ENCODE measurements around the gene UXS1. TPM values are rescaled to one million over a fixed set of nuclear protein-coding genes. Genes with fewer than 3 reads are reported as not detected.
"Not testable (repeated sequence)": the region's sequence is repeated elsewhere in the genome, so short reads cannot be mapped to it uniquely, and the experiment has no call there.

The UXS1 gene
- total RNA-seq = 67.7 and 69.8 TPM in 2 replicates

- intact Hi-C loops (cut with micrococcal nuclease) = loop anchor here (1.0 to 5.0 kb wide), 9 partner anchors 34 to 1157 kb away; partner anchors contain the start of genes C2orf49 and MRPS9
Measured at GRCh38 chr2:106193977-106194778, at the start of gene UXS1. Gene UXS1, minus strand, starts transcription at chr2:106194301. Its CDS starts 60 bp downstream, at chr2:106194241.

DNA sequence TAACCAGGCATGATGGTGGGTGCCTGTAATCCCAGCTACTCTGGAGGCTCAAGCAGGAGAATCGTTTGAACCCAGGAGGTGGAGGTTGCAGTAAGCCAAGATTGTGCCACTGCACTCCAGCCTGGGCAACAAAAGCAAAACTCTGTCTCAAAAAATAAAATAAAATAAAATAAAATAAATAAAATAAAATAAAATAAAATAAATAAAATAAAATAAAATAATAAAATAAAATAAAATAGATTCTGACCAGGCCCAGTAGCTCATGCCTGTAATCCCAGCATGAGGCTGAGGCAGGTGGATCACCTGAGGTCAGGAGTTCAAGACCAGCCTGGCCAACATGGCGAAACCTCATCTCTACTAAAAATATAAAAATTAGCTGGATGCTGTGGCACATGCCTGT is 45.4 kb upstream of the UXS1 start:
- intact Hi-C loops (cut with micrococcal nuclease) = not testable (repeated sequence)

DNA sequence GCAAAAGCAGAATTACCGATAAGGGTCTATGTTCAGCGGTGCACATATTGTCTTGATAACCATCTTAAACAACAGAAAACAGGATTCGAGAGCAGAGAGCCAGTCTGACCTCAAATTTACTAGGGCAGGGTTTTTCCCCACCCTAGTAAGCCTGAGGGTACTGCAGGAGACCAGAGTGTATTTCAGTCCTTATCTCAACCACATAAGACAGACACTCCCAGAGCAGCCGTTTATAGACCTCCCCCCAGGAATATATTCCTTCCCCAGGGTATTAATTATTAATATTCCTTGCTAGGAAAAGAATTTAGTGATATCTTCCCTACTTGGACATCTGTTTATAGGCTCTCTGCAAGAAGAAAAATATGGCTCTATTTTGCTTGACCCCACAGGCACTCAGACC is 41.3 kb upstream of the UXS1 start:
- intact Hi-C loops (cut with micrococcal nuclease) = not testable (repeated sequence)

GRCh38 chr2:106233350-106233706 is 39.2 kb upstream of the UXS1 start:
- intact Hi-C loops (cut with micrococcal nuclease) = no loop called here

DNA sequence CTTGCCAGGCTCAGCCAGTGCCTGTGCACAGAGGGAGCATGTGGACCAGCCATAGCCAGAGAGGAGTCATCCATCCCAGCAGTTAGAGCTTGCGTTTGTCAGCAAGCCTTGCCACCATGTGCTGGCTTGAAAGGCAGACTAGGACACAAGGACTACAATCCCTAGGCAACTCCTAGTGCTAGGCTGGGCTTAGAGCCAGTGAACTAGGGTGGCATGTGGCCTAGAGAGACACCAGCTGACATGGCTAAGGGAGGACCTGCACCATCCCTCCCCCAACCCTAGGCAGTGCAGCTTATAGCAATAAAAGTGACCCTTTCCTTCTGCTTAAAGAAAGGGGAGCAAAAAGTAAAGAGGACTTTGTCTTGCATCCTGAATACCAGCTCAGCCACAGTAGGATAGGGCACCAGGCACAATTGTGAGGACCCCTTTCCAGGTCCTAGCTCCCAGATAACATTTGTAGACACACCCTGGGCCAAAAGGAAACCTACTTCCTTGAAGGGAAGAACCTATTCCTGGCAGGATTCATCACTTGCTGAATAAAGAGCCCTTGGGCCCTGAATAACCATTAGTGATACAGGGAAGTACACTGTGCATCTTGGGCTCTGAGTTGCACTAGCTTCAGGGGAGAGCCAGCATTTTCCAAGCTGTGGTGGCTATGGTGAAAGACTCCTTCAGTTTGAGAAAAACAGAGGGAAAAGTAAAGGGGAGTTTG is 38.7 kb upstream of the UXS1 start:
- intact Hi-C loops (cut with micrococcal nuclease) = no loop called here

- intact Hi-C loops (cut with micrococcal nuclease) = no loop called here
Measured at GRCh38 chr2:106223347-106223746, 29.2 kb upstream of the UXS1 start.

GRCh38 chr2:106222057-106222456 is 28.0 kb upstream of the UXS1 start:
- intact Hi-C loops (cut with micrococcal nuclease) = not testable (repeated sequence)

DNA sequence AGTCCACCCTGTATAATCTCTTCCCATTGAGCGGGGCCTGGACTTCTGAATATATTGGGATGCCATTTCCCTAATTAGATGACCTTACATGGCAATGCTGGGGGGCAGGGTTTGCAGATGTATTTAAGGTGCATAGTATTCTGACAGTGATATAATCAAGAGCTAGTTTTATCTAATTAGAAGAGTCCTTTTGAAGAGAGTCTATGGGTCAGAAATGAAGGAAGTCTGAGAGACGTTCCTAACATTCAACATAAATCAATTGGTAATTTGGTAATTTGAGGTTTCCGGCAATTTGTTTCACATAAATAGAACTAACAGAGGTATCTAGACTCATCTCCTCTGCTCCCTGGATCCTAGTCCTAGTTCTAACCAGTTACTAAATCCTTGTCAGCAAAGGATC is 25.7 kb upstream of the UXS1 start:
- intact Hi-C loops (cut with micrococcal nuclease) = no loop called here

GRCh38 chr2:106219157-106219556 is 25.1 kb upstream of the UXS1 start:
- intact Hi-C loops (cut with micrococcal nuclease) = not testable (repeated sequence)

GRCh38 chr2:106208874-106209273 is 14.8 kb upstream of the UXS1 start:
- intact Hi-C loops (cut with micrococcal nuclease) = no loop called here

GRCh38 chr2:106208399-106208798 is 14.3 kb upstream of the UXS1 start:
- intact Hi-C loops (cut with micrococcal nuclease) = no loop called here

DNA sequence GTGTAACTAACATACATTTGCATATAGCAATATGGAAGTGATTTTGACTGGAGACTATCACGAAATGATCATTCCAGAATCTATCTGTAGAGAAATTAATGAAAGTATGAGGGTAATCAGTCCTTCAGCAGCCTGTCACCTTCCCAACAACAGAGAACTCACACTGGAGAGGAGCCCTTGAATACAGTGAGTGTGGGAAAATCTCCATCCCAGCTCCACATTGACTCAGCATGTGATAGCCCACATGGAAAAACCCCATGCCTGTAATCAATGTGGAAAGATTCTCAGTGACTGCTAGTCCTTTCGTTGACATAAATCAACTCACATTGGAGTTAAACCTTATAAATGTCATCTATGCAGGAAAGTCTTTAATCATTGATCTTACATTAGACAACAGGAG is 13.1 kb upstream of the UXS1 start:
- intact Hi-C loops (cut with micrococcal nuclease) = no loop called here

- intact Hi-C loops (cut with micrococcal nuclease) = no loop called here
Measured at GRCh38 chr2:106205488-106205887, 11.4 kb upstream of the UXS1 start.

- intact Hi-C loops (cut with micrococcal nuclease) = not testable (repeated sequence)
Measured at GRCh38 chr2:106204551-106204950, 10.4 kb upstream of the UXS1 start.

GRCh38 chr2:106201661-106202060 is 7.6 kb upstream of the UXS1 start:
- intact Hi-C loops (cut with micrococcal nuclease) = no loop called here

DNA sequence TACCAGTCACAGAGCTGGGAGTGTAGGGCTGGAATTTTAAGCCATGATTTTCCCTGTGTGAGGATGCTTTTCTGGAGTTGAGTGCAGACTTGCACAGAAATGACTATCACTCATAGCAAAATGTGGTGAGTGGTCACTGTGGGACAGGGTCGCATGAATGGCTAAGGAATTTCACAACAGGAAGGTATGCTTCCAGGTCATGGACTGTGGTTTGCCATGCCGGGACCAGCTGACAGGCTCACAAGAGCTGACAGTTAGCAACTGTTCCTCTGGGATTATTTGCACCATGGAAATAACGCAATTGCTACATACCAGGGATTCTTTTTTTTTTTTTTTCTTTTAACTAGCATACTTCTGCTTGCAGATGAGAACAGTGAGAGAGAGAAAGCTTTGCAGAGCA is 3.8 kb upstream of the UXS1 start:
- intact Hi-C loops (cut with micrococcal nuclease) = no loop called here

GRCh38 chr2:106195981-106196380 is 1.9 kb upstream of the UXS1 start:
- intact Hi-C loops (cut with micrococcal nuclease) = loop anchor here (2.0 kb wide), 2 partner anchors 91 to 119 kb away; no protein-coding TSS in a partner anchor

DNA sequence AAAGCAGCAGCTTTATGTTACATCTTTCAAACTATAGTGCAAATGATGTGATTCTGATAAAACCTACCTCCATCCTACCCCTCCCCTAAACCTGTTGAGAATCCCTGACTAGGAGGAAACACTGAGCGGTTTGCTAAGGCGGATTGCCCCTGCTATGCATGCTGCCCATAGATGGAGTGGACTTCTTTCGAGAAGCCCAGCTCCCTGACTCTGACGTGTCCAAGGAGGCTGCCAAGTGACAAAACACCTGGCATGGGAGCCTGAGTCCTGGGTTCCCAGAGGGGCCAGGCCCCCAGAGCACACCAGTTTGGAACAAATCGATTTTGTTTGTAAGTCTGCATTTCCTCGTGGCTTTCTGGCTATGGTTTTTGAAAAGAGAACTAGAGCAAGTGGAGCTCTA is 1.4 kb upstream of the UXS1 start:
- intact Hi-C loops (cut with micrococcal nuclease) = loop anchor here (2.0 kb wide), 2 partner anchors 91 to 119 kb away; no protein-coding TSS in a partner anchor

DNA sequence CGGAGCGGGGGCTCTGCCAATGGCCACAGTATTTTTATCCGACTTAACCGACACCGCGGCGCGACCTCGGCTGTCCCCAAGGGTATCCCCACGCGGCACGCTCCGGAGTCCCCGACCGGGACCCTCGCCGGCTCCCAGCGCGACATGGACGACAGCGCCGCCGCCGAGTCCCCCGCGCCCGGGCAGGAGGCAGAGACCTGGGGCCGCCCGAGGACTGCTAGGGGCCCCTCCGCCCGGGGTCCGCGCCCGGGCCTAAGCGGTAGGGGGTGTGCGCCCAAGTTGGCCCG is 468 bp downstream of the UXS1 start:
- intact Hi-C loops (cut with micrococcal nuclease) = loop anchor here (2.0 to 5.0 kb wide), 6 partner anchors 51 to 1156 kb away; partner anchors contain the start of genes C2orf49 and MRPS9

- intact Hi-C loops (cut with micrococcal nuclease) = loop anchor here (2.0 to 5.0 kb wide), 6 partner anchors 51 to 1156 kb away; partner anchors contain the start of genes C2orf49 and MRPS9
Measured at GRCh38 chr2:106192752-106193689, 1.1 kb downstream of the UXS1 start.

GRCh38 chr2:106191511-106192016 is 2.5 kb downstream of the UXS1 start:
- intact Hi-C loops (cut with micrococcal nuclease) = loop anchor here (2.0 to 5.0 kb wide), 6 partner anchors 49 to 1154 kb away; partner anchors contain the start of genes C2orf49 and MRPS9
